Limb (tissue), 2 donors: ENCODE results near the gene LRBA.

Experiments
- DNase-seq, 2 donors: peaks; one replicate each; pipeline ENCODE4 v3.0.0-alpha.2; 2016; ENCODE audit errors: extremely low spot score in 2 of 2

The LRBA gene

DNA sequence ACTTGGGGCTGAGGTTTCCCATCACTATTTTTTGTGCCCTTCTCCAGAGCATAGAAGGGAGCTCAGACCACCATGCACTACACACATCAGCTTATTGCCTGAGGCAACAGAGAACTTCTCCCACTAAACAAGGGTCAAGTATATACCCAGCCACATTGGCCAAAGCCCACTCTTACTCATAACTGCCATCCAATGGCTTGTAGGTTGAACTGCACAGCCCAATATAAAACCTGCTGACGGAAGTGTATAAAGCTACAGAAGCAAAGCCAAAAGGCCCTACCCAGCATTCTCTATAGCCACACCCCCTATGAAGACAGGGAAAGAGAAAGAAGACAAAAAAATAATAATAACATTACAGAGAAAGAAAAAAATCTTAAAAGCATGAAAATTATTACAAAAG is 139.7 kb downstream of the LRBA start:
- no peak for DNase-seq

DNA sequence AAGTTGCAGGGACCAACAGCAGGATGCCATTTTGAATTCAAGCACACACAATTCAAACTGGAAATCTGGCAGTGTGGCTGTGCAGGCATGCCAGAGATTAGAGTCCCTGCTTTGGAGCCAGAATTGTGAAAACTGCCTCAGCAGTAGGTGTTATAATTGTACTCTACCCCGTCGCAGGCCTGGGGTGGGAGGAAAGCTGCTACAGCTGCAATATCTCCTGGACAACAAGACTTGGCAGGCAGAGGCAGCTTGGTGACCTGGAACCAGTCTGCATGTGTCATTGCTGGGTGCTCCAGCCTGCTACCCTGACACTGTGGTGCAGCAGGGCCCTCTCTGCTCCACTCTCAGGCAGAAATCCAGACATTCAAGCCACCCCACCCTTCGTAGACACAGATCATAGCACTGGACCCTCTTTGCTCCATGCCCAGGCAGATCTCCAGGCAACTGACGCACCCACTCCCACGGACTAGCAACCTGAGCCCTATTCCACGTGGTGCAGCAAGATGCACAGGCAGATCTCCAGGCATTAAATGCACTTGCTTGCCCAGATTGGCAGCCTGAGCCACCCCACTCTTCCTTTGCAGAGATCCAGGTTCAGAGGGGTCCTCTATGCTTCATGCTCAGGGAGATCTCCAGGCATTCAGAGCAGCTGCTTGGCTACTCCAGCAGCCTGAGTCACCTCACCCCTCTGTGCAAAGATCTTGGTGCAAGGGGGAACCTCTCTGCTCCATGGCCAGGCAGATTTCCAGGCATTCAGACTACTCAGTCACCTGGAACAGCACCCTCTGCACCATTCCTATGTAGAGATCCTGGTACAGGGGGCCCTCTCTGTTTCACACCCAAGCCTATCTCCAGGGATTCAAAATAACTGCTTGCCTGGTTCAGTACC is 140.5 kb downstream of the LRBA start:
- no peak for DNase-seq

DNA sequence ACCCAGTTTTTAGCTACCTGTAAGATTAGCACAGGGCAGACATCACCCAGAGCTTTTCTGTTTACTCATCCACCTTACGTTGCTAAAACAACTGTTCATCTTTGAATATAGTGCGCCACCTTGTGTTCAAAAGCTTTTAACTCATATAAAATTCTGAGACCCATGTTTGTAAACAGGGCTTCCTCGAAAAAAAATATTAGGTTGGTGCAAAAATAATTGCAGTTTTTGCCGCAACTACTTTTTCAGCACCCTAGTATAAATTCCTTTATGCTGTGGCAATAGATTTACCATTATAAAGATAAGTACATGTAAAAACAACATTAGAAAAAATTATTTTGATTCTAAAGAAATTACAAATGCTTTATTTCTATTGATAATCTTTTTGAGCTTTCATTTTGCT is 147.9 kb downstream of the LRBA start:
- DNase-seq, result peak in 1 of 2 donors; percentile 87

DNA sequence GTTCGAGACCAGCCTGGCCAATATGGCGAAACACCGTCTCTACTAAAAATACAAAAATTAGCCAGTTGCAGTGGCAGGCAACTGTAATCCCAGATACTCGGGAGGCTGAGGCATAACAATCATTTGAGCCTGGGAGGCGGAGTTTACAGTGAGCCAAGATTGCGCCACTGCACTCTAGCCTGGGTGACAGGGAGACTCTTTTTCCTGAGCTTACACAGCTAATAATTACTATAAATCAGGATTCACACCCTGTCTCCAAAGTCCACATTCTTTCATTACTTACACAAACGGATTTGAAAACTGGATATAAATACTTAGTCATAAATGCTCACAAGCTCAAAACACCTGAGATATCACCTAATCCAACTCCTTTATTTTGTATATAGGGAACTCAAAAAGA is 151.6 kb downstream of the LRBA start:
- DNase-seq, result no peak

DNA sequence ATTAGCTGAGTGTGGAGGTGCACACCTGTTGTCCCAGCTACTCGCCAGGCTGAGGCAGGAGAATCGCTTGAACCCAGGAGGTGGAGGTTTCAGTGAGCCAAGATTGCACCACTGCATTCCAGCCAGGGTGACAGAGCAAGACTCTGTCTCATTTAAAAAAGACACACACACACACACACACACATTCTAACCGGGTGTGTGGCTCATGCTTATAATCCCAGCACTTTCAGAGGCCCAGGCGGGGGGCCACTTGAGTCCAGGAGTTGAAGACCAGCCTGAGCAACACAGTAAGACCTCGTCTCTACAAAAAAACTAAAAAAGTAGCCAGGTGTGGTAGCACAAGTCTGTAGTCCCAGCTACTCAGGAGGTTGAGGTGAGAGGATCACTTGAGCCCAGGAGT is 152.3 kb downstream of the LRBA start:
- DNase-seq, result no peak

DNA sequence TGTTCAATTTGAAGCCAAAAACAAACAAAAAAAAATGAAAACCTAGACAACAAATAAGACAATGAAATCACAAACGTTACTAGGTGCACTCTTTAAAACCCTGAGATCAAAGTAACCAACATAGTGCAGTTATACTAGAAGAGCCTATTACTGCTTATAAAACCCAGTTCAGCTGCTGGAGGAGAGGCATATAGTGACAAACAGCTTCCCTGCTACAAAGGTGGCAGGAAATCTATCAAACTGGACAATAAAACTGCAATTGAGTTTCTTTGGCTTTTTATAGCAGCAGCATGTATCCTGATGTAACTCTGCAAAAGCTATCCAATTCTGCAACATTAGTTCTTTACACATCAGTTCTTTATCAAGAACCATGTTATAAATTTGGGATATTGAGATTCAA is 155.6 kb downstream of the LRBA start:
- no peak for DNase-seq

DNA sequence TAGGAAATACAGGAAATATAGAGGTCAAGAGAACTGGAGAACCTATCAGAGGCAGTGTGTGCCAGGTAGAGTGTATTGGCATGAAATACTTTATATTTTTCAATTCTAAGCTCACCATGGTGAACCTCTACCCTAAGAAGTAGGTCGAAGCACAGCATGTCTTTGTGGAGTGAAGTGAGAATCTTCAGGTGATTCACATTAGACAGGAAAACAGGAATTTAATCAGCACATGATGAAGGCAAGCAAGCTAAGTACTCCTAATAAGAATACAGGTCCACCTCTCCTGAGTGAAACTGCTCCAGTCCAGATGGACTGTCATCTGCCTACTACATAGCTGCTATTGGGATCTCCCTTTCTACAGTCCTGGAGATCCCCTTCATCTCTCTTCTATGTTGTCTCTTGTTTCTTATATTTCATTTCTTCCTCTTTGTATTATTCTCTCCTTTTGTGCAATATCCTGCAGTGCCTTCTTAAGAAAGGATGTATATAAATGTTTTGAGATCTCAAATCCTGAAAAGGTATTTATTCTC is 159.0 kb downstream of the LRBA start:
- no peak for DNase-seq

DNA sequence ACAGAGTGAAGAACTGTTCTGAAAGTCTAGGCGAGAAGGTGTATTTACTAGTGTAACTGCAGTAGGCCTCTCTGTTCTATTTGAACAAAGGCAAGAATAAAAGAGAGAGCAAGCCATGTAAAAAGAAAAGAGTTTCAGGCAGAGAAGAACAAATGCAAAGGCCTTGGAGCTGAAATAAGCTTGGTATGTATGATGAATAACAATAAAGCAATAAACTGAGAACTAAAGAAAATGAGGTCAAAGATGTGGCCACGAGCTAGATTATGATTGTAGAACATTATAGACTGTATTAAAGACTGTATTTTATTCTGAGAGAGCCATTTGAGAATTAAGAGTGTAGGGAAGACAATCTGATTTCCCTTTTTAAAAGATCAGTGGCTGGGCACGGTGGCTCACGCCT is 160.5 kb downstream of the LRBA start:
- DNase-seq, result no peak

DNA sequence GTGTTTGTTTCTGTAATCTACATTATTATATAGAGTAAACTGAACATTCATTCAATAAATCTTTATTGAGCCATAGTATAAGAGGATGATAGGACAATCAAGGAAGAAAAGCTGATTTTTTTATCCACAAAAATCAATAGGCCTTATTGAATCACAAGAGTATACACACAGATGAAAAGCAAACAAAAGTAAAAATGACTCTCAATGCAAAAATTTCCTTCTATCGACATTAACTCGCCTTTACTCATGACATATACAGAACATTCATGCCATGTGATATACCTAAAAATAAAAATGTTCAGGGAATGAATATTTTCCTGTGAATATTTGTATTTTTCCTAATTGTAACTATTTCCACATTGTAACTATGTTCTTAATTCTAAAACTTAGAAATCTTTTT is 161.2 kb downstream of the LRBA start:
- DNase-seq, result no peak

DNA sequence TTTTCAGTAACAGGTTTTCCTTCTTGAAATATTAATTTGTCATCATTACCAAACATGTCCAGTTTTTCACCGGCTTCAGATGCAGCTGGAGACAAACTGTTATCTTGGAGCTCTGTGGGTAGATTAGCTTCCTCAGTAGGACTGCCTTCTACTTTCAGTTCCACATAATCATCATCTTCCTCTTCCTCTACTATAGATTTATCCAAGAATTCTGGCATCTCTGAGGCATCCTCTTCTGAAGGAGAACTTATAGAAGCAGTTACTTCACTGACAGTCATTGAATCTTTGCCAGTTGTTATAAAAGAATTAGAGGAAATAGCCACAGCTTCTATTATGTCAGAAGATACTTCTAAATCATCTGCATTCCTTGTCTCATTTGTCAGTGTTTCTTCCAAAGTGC is 162.9 kb downstream of the LRBA start:
- no peak for DNase-seq

DNA sequence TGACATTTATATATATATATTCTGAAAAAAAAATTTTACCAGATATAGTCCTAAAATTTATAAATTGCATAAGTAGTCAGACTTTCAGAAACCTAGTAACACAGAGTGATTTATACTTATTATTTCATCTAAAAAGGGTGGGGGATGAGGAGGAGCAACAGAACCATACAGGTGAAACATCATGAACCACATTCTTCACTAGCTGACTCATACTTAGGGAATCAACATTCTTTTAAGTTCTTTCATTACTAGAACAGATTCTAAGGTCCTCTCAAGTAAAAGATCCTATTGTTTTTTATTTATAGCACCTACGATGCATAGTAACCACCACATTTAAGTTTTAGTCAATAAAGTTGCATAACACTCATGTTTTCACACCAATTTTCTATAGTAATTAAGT is 166.1 kb downstream of the LRBA start:
- DNase-seq, result no peak

DNA sequence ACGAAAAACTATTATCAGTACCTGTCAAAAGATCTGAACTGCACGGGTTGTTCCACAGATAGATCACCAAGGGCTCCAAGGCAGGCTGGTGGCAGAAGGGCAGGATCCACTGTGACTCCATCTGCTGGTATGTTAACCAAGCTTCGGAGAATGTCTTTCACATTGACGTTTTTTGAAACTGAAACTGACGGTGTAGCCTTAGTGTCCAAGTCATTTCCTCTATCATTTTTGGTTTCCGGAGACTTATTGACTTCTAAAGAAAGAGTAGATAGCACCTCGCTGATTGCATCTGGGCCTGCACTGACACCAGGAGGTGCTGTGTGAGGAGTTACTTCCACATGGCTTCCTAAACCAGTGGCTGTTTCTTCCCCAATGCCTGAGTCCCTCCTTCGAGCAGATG is 186.9 kb downstream of the LRBA start:
- no peak for DNase-seq

DNA sequence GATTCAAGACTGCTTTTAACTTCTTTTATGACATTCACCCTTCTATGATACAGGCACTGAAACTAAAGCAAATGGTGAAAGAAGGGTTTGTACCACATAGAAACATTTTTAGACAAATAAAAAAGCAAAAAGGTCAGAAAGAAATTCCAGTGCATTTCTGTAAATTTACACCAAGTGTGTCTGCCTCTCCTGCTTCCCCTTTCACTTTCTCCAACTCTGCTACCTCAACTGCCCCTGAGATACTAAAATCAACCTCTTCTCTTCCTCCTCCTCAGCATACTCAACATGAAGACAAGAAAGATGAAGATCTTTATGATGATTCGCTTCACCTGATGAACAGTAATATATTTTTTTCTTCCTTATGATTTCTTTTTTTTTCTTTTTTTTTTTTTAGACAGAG is 187.9 kb downstream of the LRBA start:
- no peak for DNase-seq

DNA sequence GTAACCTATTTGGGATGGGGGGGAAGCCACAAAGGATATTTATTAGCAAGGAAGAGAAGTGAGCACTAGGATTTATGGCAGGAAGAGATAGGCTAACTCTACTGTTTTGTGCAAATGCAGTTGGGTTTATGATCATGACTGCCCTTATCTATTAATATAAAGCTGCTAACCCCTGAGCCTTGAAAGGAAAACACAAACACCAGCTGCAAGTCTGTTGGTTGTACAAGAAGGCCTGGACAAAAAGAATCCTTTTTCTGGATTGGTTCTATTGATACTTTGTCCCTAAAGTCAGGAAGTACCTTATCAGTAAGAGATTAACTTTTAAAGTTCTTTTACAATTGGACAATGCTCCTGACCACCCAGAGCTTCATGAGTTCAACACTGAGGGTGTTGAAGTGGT is 188.8 kb downstream of the LRBA start:
- no peak for DNase-seq

DNA sequence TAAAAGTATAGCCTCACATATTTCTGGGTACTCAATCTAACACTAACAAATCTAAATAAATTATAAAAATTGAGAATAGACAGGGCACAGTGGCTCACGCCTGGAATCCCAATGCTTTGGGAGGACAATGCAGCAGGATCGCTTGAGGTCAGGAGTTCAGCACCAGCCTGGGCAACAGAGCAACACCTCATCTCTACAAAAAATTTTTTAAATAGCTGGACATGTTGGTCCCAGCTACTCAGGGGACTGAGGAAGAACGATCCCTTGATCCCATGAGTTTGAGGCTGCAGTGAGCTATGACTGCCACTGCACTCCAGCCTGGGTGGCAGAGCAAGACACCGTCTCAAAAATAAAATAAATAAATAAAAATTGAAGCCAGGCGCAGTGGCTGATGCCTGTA is 192.7 kb downstream of the LRBA start:
- DNase-seq, result no peak

DNA sequence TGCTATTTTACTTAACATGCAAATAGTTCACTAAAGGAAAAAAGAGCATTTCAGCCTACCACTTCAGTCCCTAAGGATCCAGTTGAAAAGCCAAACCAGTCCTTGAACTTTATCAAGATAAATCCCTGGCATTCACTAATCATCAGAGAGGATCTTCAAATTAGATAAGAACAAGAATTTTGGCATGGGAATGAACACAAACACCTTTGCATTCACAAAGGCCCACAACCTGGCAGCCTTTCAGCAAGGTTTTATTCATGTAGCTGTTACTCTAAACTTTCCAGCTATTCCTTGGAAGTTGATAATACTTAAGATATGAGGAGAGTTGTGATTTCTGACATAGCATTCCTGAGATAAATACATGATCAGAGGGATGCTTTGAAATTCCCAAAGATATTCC is 193.4 kb downstream of the LRBA start:
- no peak for DNase-seq

DNA sequence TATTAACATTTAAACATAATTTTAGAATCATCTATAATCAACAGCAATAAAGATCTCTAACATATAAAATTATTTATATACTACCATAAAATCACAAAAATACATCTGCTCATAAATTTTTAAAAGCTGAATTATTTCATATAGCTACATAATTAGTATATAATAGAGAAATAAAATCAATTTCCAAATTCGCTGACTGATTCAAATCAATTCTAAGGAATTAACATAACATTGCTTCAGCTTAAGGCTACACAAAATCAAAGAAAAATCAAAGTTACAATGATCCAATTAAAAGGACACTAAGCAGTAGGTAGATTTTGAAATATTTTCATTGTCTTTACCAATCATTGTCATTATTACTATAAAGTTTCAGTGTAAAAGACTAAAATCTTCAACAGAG is 194.7 kb downstream of the LRBA start:
- no peak for DNase-seq

DNA sequence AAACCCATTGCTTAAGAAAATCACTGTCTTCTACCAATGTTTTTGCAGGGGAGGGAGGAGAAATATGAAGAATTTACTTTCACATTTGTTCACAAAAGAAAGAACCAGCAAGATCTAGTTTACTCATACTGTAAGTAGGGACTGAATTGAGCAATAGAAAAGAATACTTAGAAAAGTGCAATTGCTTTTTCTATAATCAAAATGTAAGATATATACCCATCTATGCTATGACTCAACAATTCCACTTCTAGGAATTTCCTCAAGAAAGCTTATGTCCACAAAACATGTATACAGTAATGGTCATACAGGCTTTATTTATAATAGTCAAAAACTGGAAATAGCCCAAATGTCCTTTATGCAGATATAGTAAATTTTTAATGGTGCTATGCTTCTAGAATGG is 196.4 kb downstream of the LRBA start:
- DNase-seq, result no peak

DNA sequence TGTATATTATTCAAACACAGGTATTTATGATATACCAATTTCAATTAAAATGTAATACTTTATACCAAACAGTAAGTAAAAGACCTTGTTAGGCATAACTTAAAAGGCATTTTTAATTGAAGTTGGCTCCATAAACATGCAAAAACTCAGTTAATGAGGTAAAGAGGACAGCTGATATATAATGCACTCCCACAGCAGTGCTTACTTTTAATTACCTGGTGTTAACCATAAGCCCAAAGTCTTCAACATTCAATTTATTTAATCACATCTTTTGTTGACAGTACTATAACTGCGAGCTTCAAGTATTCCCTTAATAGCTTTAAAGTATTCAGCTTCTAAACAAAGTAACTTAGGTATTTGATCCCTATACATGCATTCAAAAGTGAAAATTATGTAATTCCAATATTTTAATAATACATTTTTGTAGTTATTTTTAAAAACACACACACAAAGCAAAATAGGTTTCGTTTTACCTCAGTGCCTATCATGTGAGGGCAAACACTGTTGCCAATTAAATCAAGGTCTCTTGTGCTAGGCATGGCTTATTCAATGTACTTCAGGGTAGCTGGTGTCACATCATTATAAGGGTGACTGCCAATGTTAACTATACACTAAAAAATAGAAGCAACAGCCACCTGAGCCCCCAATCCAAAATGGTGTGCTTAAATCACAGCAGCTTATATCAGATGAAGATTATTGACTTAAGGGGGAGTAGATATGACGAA is 197.1 kb downstream of the LRBA start:
- DNase-seq, result no peak

DNA sequence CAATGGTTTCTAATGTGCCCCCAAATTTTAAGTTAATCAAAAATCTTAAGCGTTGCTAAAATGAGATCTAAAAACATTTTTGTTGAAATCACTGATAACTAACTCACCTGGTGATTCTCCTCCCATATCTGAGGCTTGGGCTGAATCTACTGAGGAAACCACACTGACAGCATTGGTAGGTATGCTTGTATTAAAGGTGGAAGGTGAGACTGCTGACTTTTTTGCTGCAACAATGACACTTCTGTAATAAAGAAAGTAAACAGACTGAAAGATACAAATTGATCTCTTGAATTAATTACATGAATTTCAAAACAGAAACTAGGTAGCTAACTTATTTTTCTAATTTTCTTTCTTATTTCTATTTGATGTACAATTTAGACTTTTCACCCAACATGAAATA is 198.1 kb downstream of the LRBA start:
- DNase-seq, result no peak

DNA sequence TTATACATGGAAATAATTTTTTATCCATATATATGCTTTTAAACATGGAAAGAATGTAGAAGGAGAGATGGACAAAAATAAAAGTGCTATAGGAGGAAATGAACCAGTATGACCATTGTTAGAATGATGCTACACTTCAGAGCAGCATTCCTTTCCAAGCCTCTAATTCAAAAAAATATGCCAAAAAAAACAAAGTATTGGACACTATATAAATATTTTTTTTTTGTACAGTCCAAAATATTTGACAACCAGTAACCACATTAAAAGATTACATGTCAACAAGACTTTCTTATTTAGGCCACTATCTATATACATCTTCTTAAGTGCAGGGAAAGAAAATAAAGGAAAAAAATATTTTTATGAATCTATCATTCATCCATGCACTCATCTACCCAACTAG is 198.6 kb downstream of the LRBA start:
- DNase-seq, result no peak

DNA sequence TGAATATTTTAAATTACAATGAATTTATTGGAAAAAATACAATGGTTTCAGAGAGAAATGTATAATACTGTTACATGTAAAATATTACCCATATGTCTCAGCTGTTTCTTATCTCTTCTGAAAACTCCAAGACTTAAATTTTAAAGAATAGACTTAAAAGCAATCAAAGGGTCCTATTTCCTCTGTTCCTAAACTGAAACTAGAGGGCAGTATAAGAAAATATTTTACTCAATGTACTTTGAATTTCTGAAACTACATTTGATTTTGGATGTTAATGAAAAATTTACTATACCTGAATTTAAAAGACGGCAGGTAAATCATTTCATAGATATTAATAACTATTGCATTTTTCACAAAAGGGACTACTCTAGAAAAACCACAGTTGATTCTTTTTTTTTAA is 200.2 kb downstream of the LRBA start:
- DNase-seq, result no peak
